ENCODE measurements around the gene TBC1D10A.

The TBC1D10A gene

GRCh38 chr22:30326706-30327362, at the start of gene TBC1D10A:
TSS of gene TBC1D10A (minus strand) at chr22:30326941. CDS start at chr22:30326881, 60 bp downstream.
- peak; percentile 97 for DNase-seq (ENCODE audit: low spot score)

GRCh38 chr22:30375312-30375849, 48.6 kb upstream of the TBC1D10A start:
- DNase-seq (ENCODE audit: low spot score), result no peak

- DNase-seq (ENCODE audit: low spot score), result no peak
These were observed 46.9 kb upstream of the TBC1D10A start for GRCh38 chr22:30373331-30374325.

- DNase-seq (ENCODE audit: low spot score), result no peak
These were observed 46.2 kb upstream of the TBC1D10A start for GRCh38 chr22:30372915-30373314.

GRCh38 chr22:30371981-30372380, 45.2 kb upstream of the TBC1D10A start:
- no peak for DNase-seq (ENCODE audit: low spot score)

GRCh38 chr22:30371321-30371720, 44.6 kb upstream of the TBC1D10A start:
- no peak for DNase-seq (ENCODE audit: low spot score)

GRCh38 chr22:30370641-30371230, 44.0 kb upstream of the TBC1D10A start:
- DNase-seq (ENCODE audit: low spot score), result no peak

- DNase-seq (ENCODE audit: low spot score), result no peak
These were observed 41.7 kb upstream of the TBC1D10A start for GRCh38 chr22:30368420-30368819.

GRCh38 chr22:30365891-30366290, 39.1 kb upstream of the TBC1D10A start:
- no peak for DNase-seq (ENCODE audit: low spot score)

- no peak for DNase-seq (ENCODE audit: low spot score)
These were observed 36.0 kb upstream of the TBC1D10A start for GRCh38 chr22:30362651-30363281.

- DNase-seq (ENCODE audit: low spot score), result no peak
These were observed 35.3 kb upstream of the TBC1D10A start for GRCh38 chr22:30361916-30362650.

- DNase-seq (ENCODE audit: low spot score), result no peak
These were observed 31.8 kb upstream of the TBC1D10A start for GRCh38 chr22:30358541-30358940.

GRCh38 chr22:30357650-30358215, 31.0 kb upstream of the TBC1D10A start:
- DNase-seq (ENCODE audit: low spot score), result no peak

GRCh38 chr22:30357236-30357570, 30.5 kb upstream of the TBC1D10A start:
- no peak for DNase-seq (ENCODE audit: low spot score)

- DNase-seq (ENCODE audit: low spot score), result peak; percentile 91
These were observed 29.9 kb upstream of the TBC1D10A start, which contains the start of the genes CCDC157 and SF3A1 for GRCh38 chr22:30356449-30357235. TSS of gene CCDC157 (plus strand) at chr22:30357007. CDS start at chr22:30366001, 8,994 bp downstream. TSS of gene SF3A1 (minus strand) at chr22:30356894. CDS start at chr22:30356792, 102 bp downstream.

- DNase-seq (ENCODE audit: low spot score), result no peak
These were observed 27.9 kb upstream of the TBC1D10A start for GRCh38 chr22:30354644-30355043.

GRCh38 chr22:30351226-30351625, 24.5 kb upstream of the TBC1D10A start:
- DNase-seq (ENCODE audit: low spot score), result no peak

- DNase-seq (ENCODE audit: low spot score), result no peak
These were observed 22.1 kb upstream of the TBC1D10A start for GRCh38 chr22:30348809-30349208.

GRCh38 chr22:30348404-30348803, 21.7 kb upstream of the TBC1D10A start:
- no peak for DNase-seq (ENCODE audit: low spot score)

Measured in HuH-7 (cell line).